ENCODE data around the gene EML6. TPM values are rescaled to one million over a fixed set of nuclear protein-coding genes. Genes with fewer than 3 reads are reported as not detected.

Gene EML6
- total and polyA plus RNA-seq, 2 donors (not counting 1 experiment from before 2014, with no cell fraction given) = 0.34 to 1.3 TPM

DNA sequence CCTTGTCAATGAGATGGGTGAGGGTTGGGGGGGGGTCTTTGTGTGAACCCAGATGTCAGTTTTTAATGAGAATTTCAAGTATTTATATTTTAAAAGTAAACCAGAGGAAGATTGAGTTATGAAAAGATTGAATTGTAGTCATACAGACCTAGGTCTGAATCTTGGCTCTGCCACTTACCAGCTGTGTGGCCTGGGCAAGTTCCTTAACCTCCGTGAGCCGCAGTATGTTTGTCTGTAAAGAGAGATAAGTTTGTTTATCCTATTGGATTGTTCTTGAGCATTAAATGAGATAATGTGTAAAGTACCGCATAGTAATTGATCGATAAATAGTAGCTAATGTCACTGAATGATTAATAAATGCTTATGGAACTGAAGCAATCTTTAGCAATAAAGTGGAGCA is 63.8 kb downstream of the EML6 start:
- H3K36me3 ChIP-seq (ENCODE audit: control insufficient read depth, insufficient read depth, low read length) = no peaks in the 10 kb centered on the region
- no peak for DNase-seq (ENCODE audit: low read depth in 2 of 2)
- H3K27ac ChIP-seq (ENCODE audit: insufficient read depth, low read length) = no peak overlapping the region
- H3K9ac ChIP-seq (ENCODE audit: insufficient read depth, low read length) = no peak overlapping the region
- H3K4me1 ChIP-seq (ENCODE audit: control insufficient read depth, extremely low read depth, insufficient read depth, low read length) = no peaks in the 10 kb centered on the region
- no peak for TF ChIP-seq EZH2 (IDR thresholded peaks at IDR 0.05; ENCODE audit: low read length, missing control alignments)
- TF ChIP-seq, protein P1, sequence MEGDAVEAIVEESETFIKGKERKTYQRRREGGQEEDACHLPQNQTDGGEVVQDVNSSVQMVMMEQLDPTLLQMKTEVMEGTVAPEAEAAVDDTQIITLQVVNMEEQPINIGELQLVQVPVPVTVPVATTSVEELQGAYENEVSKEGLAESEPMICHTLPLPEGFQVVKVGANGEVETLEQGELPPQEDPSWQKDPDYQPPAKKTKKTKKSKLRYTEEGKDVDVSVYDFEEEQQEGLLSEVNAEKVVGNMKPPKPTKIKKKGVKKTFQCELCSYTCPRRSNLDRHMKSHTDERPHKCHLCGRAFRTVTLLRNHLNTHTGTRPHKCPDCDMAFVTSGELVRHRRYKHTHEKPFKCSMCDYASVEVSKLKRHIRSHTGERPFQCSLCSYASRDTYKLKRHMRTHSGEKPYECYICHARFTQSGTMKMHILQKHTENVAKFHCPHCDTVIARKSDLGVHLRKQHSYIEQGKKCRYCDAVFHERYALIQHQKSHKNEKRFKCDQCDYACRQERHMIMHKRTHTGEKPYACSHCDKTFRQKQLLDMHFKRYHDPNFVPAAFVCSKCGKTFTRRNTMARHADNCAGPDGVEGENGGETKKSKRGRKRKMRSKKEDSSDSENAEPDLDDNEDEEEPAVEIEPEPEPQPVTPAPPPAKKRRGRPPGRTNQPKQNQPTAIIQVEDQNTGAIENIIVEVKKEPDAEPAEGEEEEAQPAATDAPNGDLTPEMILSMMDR (conservative IDR thresholded peaks at IDR 0.05 in 1 of 2, IDR thresholded peaks at IDR 0.05 in 1 of 2; ENCODE audit: low read depth in 1 of 2, low read length in 2 of 2) = no peak
- no peaks in the 10 kb centered on the region for H3K9me3 ChIP-seq (ENCODE audit: control insufficient read depth, insufficient read depth, low read depth, low read length)
- no peaks in the 10 kb centered on the region for H3K27me3 ChIP-seq (ENCODE audit: control insufficient read depth, insufficient read depth, low read length)
- no peak overlapping the region for H3K4me3 ChIP-seq (replicated peaks in 1 of 4; ENCODE audit: control extremely low read depth in 1 of 4, insufficient read depth in 1 of 4, low read depth in 3 of 4, low read length in 4 of 4)
- H2AFZ ChIP-seq (ENCODE audit: low read length) = no peak overlapping the region
- H4K20me1 ChIP-seq (ENCODE audit: control insufficient read depth, extremely low read depth, insufficient read depth, low read length) = no peaks in the 10 kb centered on the region
- no peaks in the 10 kb centered on the region for H3K79me2 ChIP-seq (ENCODE audit: control insufficient read depth, insufficient read depth, low read length)
- no peak overlapping the region for H3K4me2 ChIP-seq (ENCODE audit: extremely low read depth, insufficient read depth, low read length)

DNA sequence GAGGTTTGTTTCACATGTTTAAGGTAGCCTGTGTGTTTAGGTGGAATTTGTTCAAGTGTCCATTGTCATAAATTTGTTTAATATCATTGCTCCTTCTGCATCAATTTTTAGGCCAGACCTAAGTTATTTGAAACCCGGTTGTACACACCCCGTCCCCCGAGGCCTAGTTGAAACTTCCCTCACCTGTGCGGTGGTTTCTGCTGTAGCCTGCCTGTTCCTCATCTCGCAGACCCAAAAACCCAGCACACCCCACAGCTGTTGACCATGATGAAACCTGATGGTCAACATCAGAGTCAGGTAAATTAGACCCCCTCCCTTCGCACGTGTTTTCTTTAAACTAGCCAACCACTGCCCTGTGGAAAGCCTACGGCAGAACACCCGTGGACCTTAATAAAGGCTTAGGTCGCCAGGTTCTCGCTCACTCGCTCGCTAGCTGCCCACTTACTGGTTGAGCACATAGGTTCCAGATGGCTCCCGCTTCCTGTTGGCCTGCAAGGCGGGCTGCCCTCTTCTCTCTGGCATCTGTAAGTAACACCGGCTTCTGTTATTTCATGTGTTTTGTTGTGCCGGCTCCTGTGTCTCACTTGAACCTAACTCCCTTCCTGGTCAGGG is 64.4 kb downstream of the EML6 start:
- no peaks in the 10 kb centered on the region for H3K4me1 ChIP-seq (ENCODE audit: control insufficient read depth, extremely low read depth, insufficient read depth, low read length)
- no peak for TF ChIP-seq EZH2 (IDR thresholded peaks at IDR 0.05; ENCODE audit: low read length, missing control alignments)
- TF ChIP-seq, protein P1 (conservative IDR thresholded peaks at IDR 0.05 in 1 of 2, IDR thresholded peaks at IDR 0.05 in 1 of 2; ENCODE audit: low read depth in 1 of 2, low read length in 2 of 2) = no peak

DNA sequence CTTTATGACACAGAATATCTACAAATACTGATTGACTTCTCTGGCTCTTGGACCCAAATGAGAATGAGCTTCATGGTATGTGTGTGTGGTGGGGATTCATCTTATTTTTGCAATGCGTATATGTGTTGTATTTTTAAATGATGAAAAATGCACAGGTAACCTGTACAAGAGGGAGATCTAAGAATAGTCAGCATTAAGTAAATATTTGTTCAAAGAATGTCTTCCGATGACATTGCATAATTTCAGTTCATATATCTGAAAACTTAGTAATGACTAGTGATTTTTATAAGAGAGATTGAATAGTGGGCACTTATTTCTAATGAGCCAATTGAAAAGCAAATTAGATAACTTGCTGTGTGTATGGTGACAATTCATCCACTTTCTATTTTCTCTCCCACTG is 66.4 kb downstream of the EML6 start:
- no peak overlapping the region for H3K4me3 ChIP-seq (replicated peaks in 1 of 4; ENCODE audit: control extremely low read depth in 1 of 4, insufficient read depth in 1 of 4, low read depth in 3 of 4, low read length in 4 of 4)
- no peaks in the 10 kb centered on the region for H3K79me2 ChIP-seq (ENCODE audit: control insufficient read depth, insufficient read depth, low read length)
- H3K9ac ChIP-seq (ENCODE audit: insufficient read depth, low read length) = no peak overlapping the region
- DNase-seq (ENCODE audit: low read depth in 2 of 2) = no peak
- no peaks in the 10 kb centered on the region for H3K4me1 ChIP-seq (ENCODE audit: control insufficient read depth, extremely low read depth, insufficient read depth, low read length)
- H3K9me3 ChIP-seq (ENCODE audit: control insufficient read depth, insufficient read depth, low read depth, low read length) = no peaks in the 10 kb centered on the region
- H3K27ac ChIP-seq (ENCODE audit: insufficient read depth, low read length) = no peak overlapping the region
- no peak overlapping the region for H3K4me2 ChIP-seq (ENCODE audit: extremely low read depth, insufficient read depth, low read length)
- H4K20me1 ChIP-seq (ENCODE audit: control insufficient read depth, extremely low read depth, insufficient read depth, low read length) = no peaks in the 10 kb centered on the region
- H3K27me3 ChIP-seq (ENCODE audit: control insufficient read depth, insufficient read depth, low read length) = peaks cover 3% of the 10 kb centered on the region
- no peak for TF ChIP-seq EZH2 (IDR thresholded peaks at IDR 0.05; ENCODE audit: low read length, missing control alignments)
- TF ChIP-seq, protein P1 (conservative IDR thresholded peaks at IDR 0.05 in 1 of 2, IDR thresholded peaks at IDR 0.05 in 1 of 2; ENCODE audit: low read depth in 1 of 2, low read length in 2 of 2) = no peak
- H2AFZ ChIP-seq (ENCODE audit: low read length) = no peak overlapping the region
- H3K36me3 ChIP-seq (ENCODE audit: control insufficient read depth, insufficient read depth, low read length) = no peaks in the 10 kb centered on the region

More for the DNA sequence above, 64.4 kb downstream of the EML6 start:
- H3K27me3 ChIP-seq (ENCODE audit: control insufficient read depth, insufficient read depth, low read length) = no peaks in the 10 kb centered on the region
- H3K27ac ChIP-seq (ENCODE audit: insufficient read depth, low read length) = no peak overlapping the region
- no peak overlapping the region for H3K4me2 ChIP-seq (ENCODE audit: extremely low read depth, insufficient read depth, low read length)
- H4K20me1 ChIP-seq (ENCODE audit: control insufficient read depth, extremely low read depth, insufficient read depth, low read length) = no peaks in the 10 kb centered on the region
- no peaks in the 10 kb centered on the region for H3K79me2 ChIP-seq (ENCODE audit: control insufficient read depth, insufficient read depth, low read length)
- no peaks in the 10 kb centered on the region for H3K36me3 ChIP-seq (ENCODE audit: control insufficient read depth, insufficient read depth, low read length)
- DNase-seq (ENCODE audit: low read depth in 2 of 2) = no peak
- H3K4me3 ChIP-seq (replicated peaks in 1 of 4; ENCODE audit: control extremely low read depth in 1 of 4, insufficient read depth in 1 of 4, low read depth in 3 of 4, low read length in 4 of 4) = no peak overlapping the region
- H3K9me3 ChIP-seq (ENCODE audit: control insufficient read depth, insufficient read depth, low read depth, low read length) = no peaks in the 10 kb centered on the region
- H3K9ac ChIP-seq (ENCODE audit: insufficient read depth, low read length) = no peak overlapping the region
- H2AFZ ChIP-seq (ENCODE audit: low read length) = no peak overlapping the region

All from fibroblast of lung (primary cell).